Naive thymus-derived CD8-positive, alpha-beta T cell (primary cell): ENCODE results near the gene GMCL1. TPM values are rescaled to one million over a fixed set of nuclear protein-coding genes. Genes with fewer than 3 reads are reported as not detected.
"Not testable (repeated sequence)": the region's sequence is repeated elsewhere in the genome, so short reads cannot be mapped to it uniquely, and the experiment has no call there.

Source experiments
- ATAC-seq, 2 donors: fragments of 150-1000 bp; cut with Tn5 transposase in 1 of 2; sonication (Bioruptor Pico), chemical (Tn5 transposase) in 1 of 2; 1 replicate in 1 of 2; 2 replicates in 1 of 2; pipeline ENCODE4 v1.10.0; 2021; ENCODE audit warnings: mild to moderate bottlenecking in 2 of 2, moderate library complexity in 2 of 2
- POLR2A ChIA-PET: fragments of 350-600 bp; sonication (Branson Sonifier 250); formaldehyde crosslinking; loops from one replicate; lab custom pipeline; 2021; ENCODE audit warnings: antibody characterized with exemption; lab: Charles Lee
- DNase-seq, 10 donors: peaks; one replicate each; pipeline versions ENCODE4 v3.0.0 to v3.0.0-alpha.2; 2020 to 2022
- H3K27ac Mint-ChIP-seq, 10 donors: one replicate each; pipeline ENCODE4 v1.8.0; 2020 to 2022; ENCODE audit warnings: mild to moderate bottlenecking in 10 of 10, mixed read lengths in 10 of 10, moderate library complexity in 4 of 10, inconsistent platforms in 1 of 10
- H3K27me3 Mint-ChIP-seq, 5 donors: one replicate each; pipeline ENCODE4 v1.8.0; 2021 to 2022; ENCODE audit warnings: mixed read lengths in 5 of 5
- H3K36me3 Mint-ChIP-seq, 3 donors: one replicate each; pipeline ENCODE4 v1.8.0; 2020 to 2022; ENCODE audit warnings: mixed read lengths in 3 of 3, mild to moderate bottlenecking in 2 of 3, inconsistent platforms in 1 of 3
- H3K4me1 Mint-ChIP-seq, 4 donors: one replicate each; pipeline ENCODE4 v1.8.0; 2021 to 2022; ENCODE audit warnings: mixed read lengths in 4 of 4
- H3K4me3 Mint-ChIP-seq, 10 donors: one replicate each; pipeline ENCODE4 v1.8.0; 2020 to 2022; ENCODE audit warnings: mild to moderate bottlenecking in 10 of 10, mixed read lengths in 10 of 10, moderate library complexity in 6 of 10, inconsistent platforms in 1 of 10
- H3K9me3 Mint-ChIP-seq, 9 donors: one replicate each; pipeline ENCODE4 v1.8.0; 2020 to 2022; ENCODE audit warnings: mixed read lengths in 9 of 9, mild to moderate bottlenecking in 3 of 9, inconsistent platforms in 1 of 9, moderate library complexity in 1 of 9
- polyA plus RNA-seq, 3 donors: library from polyadenylated mRNA; unstranded; fragments of 300-500 nt; fragmentation: Illumina TruSeq; gene quantifications; one replicate each; pipeline ENCODE4 v1.2.3, GENCODE V29; 2021
- total RNA-seq, 8 experiments: library from RNA in 2 of 8; stranded (reverse) in 2 of 8; gene quantifications; one replicate each; pipeline ENCODE4 v1.2.3 and lab custom pipeline; 2021 to 2026

The GMCL1 gene
- total and polyA plus RNA-seq, 5 experiments from 2014 or later: 30.2 to 45.3 (median 37.7) TPM

- H3K27me3 Mint-ChIP-seq: not testable (repeated sequence)
Measured at GRCh38 chr2:69892838-69893424, 63.5 kb downstream of the GMCL1 start.

GRCh38 chr2:69893684-69894551, 64.5 kb downstream of the GMCL1 start, which contains the start of gene SNRNP27:
TSS of gene SNRNP27 (plus strand) at chr2:69893956. CDS start at chr2:69893985, 29 bp downstream.
- peak within 1 kb of the TSS; percentile 96 to 100 (median 99) for H3K27ac Mint-ChIP-seq
- no peaks in the 10 kb centered on the region for H3K27me3 Mint-ChIP-seq
- H3K9me3 Mint-ChIP-seq: peaks cover 0 to 3% (median 0%) of the 10 kb centered on the region in 9 donors
- POLR2A ChIA-PET: interaction anchor here (0.6 to 2.1 kb wide), 19 partner anchors 8 to 400 kb away, joined by 3 to 13 read pairs (median 4); partner anchors contain the start of genes C2orf42, GMCL1, MXD1 and PCBP1
- H3K4me3 Mint-ChIP-seq: peak within 1 kb of the TSS; percentile 96 to 100 (median 99)
- DNase-seq (peak; percentile 63 to 89 (median 81)), ATAC-seq (peak; percentile 91 to 97)
- peaks cover 16 to 48% (median 38%) of the 10 kb centered on the region in 4 donors for H3K4me1 Mint-ChIP-seq
- H3K36me3 Mint-ChIP-seq: peaks cover 6 to 39% (median 8%) of the 10 kb centered on the region in 3 donors

More at GRCh38 chr2:69892838-69893424, 63.5 kb downstream of the GMCL1 start:
- Mint-ChIP-seq H3K36me3 (peaks cover 6 to 30% (median 8%) of the 10 kb centered on the region in 3 donors), H3K4me3 (peak overlapping the region; percentile 96 to 100 (median 99)), H3K4me1 (peaks cover 13 to 45% (median 33%) of the 10 kb centered on the region in 4 donors), H3K27ac (peak overlapping the region in 9 of 10 donors; percentile 96 to 100 (median 99))
- not testable (repeated sequence) for ATAC-seq, H3K9me3 Mint-ChIP-seq, DNase-seq
- POLR2A ChIA-PET: interaction anchor here (0.6 to 2.1 kb wide), 14 partner anchors 21 to 401 kb away, joined by 3 to 11 read pairs (median 4); partner anchors contain the start of genes C2orf42, GMCL1, MXD1 and PCBP1

GRCh38 chr2:69894737-69895136, 65.3 kb downstream of the GMCL1 start:
- ATAC-seq, DNase-seq, H3K27me3 Mint-ChIP-seq, H3K9me3 Mint-ChIP-seq: not testable (repeated sequence)
- peak overlapping the region in 9 of 10 donors; percentile 69 to 100 (median 98) for H3K27ac Mint-ChIP-seq
- H3K4me1 Mint-ChIP-seq: peaks cover 16 to 52% (median 40%) of the 10 kb centered on the region in 4 donors
- POLR2A ChIA-PET: interaction anchor here (1.0 to 2.1 kb wide), 4 partner anchors 12 to 296 kb away, joined by 5 to 13 read pairs (median 9); partner anchors contain the start of genes C2orf42 and MXD1
- peaks cover 6 to 47% (median 8%) of the 10 kb centered on the region in 3 donors for H3K36me3 Mint-ChIP-seq
- peak overlapping the region; percentile 96 to 100 (median 99) for H3K4me3 Mint-ChIP-seq

- Mint-ChIP-seq H3K27me3 (no peaks in the 10 kb centered on the region), H3K27ac (peak overlapping the region; percentile 76 to 97 (median 94)), H3K9me3 (no peaks in the 10 kb centered on the region), H3K4me3 (peak overlapping the region; percentile 69 to 96 (median 90)), H3K4me1 (peaks cover 30 to 65% (median 51%) of the 10 kb centered on the region in 4 donors), H3K36me3 (peaks cover 5 to 78% (median 6%) of the 10 kb centered on the region in 3 donors)
- ATAC-seq: peak; percentile 57 to 62
- POLR2A ChIA-PET: interaction anchor here (1.1 to 2.0 kb wide), 5 partner anchors 9 to 241 kb away, joined by 3 to 10 read pairs (median 5); partner anchors contain the start of gene SNRNP27
- peak in 7 of 10 donors; percentile 7 to 31 (median 20) for DNase-seq
Measured at GRCh38 chr2:69902213-69902922, 72.9 kb downstream of the GMCL1 start.

- Mint-ChIP-seq H3K27me3 (no peaks in the 10 kb centered on the region), H3K27ac (peak overlapping the region in 3 of 10 donors; percentile 11 to 28 (median 21)), H3K9me3 (no peaks in the 10 kb centered on the region), H3K36me3 (peaks cover 0 to 64% (median 2%) of the 10 kb centered on the region in 3 donors), H3K4me3 (no peak overlapping the region), H3K4me1 (peaks cover 11 to 33% (median 23%) of the 10 kb centered on the region in 4 donors)
- POLR2A ChIA-PET: interaction anchor here (0.6 to 1.0 kb wide), 3 partner anchors 13 to 386 kb away, joined by 3 to 5 read pairs (median 3); no protein-coding TSS in a partner anchor
- DNase-seq (no peak), ATAC-seq (no peak)
Measured at GRCh38 chr2:69907216-69907615, 77.8 kb downstream of the GMCL1 start.

GRCh38 chr2:69911985-69912563, 82.6 kb downstream of the GMCL1 start:
- Mint-ChIP-seq H3K4me1 (peaks cover 3 to 30% (median 18%) of the 10 kb centered on the region in 4 donors), H3K27ac (peak overlapping the region; percentile 8 to 85 (median 76)), H3K36me3 (peaks cover 0 to 34% (median 2%) of the 10 kb centered on the region in 3 donors), H3K27me3 (no peaks in the 10 kb centered on the region), H3K9me3 (no peaks in the 10 kb centered on the region), H3K4me3 (peak overlapping the region in 4 of 10 donors; percentile 12 to 58 (median 43))
- POLR2A ChIA-PET: interaction anchor here (0.6 to 7.2 kb wide), 10 partner anchors 9 to 392 kb away, joined by 3 to 124 read pairs (median 6); partner anchors contain the start of genes C2orf42, FAM136A, PCBP1 and SNRNP27
- ATAC-seq (no peak), DNase-seq (peak in 4 of 10 donors; percentile 33 to 71 (median 62))

GRCh38 chr2:69914164-69914949, 84.9 kb downstream of the GMCL1 start:
- ATAC-seq (peak; percentile 91 to 92), DNase-seq (peak in 8 of 10 donors; percentile 21 to 100 (median 100))
- H3K9me3 Mint-ChIP-seq: no peaks in the 10 kb centered on the region
- H3K4me3 Mint-ChIP-seq: peak overlapping the region; percentile 74 to 90 (median 86)
- peaks cover 0 to 31% (median 5%) of the 10 kb centered on the region in 3 donors for H3K36me3 Mint-ChIP-seq
- POLR2A ChIA-PET: interaction anchor here (0.7 to 7.2 kb wide), 31 partner anchors 9 to 1154 kb away, joined by 3 to 124 read pairs (median 5); partner anchors contain the start of genes C2orf42, FAM136A, GMCL1 and NAGK
- H3K27ac Mint-ChIP-seq: peak overlapping the region; percentile 78 to 95 (median 92)
- H3K27me3 Mint-ChIP-seq: no peaks in the 10 kb centered on the region
- peaks cover 3 to 46% (median 27%) of the 10 kb centered on the region in 4 donors for H3K4me1 Mint-ChIP-seq

- DNase-seq: peak in 6 of 10 donors; percentile 13 to 100 (median 80)
- Mint-ChIP-seq H3K9me3 (no peaks in the 10 kb centered on the region), H3K36me3 (peaks cover 0 to 33% (median 5%) of the 10 kb centered on the region in 3 donors), H3K4me3 (peak within 1 kb of the TSS; percentile 76 to 90 (median 86)), H3K27ac (peak within 1 kb of the TSS; percentile 78 to 95 (median 92)), H3K4me1 (peaks cover 3 to 46% (median 27%) of the 10 kb centered on the region in 4 donors), H3K27me3 (no peaks in the 10 kb centered on the region)
- no peak for ATAC-seq
- POLR2A ChIA-PET: interaction anchor here (0.5 to 7.2 kb wide), 29 partner anchors 8 to 478 kb away, joined by 3 to 124 read pairs (median 5); partner anchors contain the start of genes C2orf42, FAM136A, GMCL1 and NFU1
Measured at GRCh38 chr2:69914950-69915945, 85.8 kb downstream of the GMCL1 start, which contains the start of gene MXD1. TSS of gene MXD1 (plus strand) at chr2:69915109. CDS start at chr2:69915331, 222 bp downstream.

GRCh38 chr2:69916106-69916505, 86.6 kb downstream of the GMCL1 start:
- H3K9me3 Mint-ChIP-seq: no peaks in the 10 kb centered on the region
- H3K27ac Mint-ChIP-seq: peak overlapping the region in 8 of 10 donors; percentile 17 to 85 (median 76)
- DNase-seq (no peak), ATAC-seq (no peak)
- no peaks in the 10 kb centered on the region for H3K27me3 Mint-ChIP-seq
- H3K36me3 Mint-ChIP-seq: peaks cover 0 to 42% (median 5%) of the 10 kb centered on the region in 3 donors
- peaks cover 3 to 48% (median 27%) of the 10 kb centered on the region in 4 donors for H3K4me1 Mint-ChIP-seq
- POLR2A ChIA-PET: interaction anchor here (0.5 to 7.2 kb wide), 5 partner anchors 154 to 225 kb away, joined by 3 to 124 read pairs (median 64); partner anchors contain the start of gene PCBP1
- peak overlapping the region; percentile 67 to 87 (median 82) for H3K4me3 Mint-ChIP-seq
